BE2C (cell line): Measurements from ENCODE around the gene FBXL13.

Source experiments
- DNase-seq: peaks from one replicate; pipeline ENCODE4 v3.0.0-alpha.2; 2020
- H3K27me3 ChIP-seq: fragments of 250-450 bp; sonication (Bioruptor Pico); 2 replicates; pipeline ENCODE4 v1.5.1; 2020; ENCODE audit warnings: mild to moderate bottlenecking
- H3K36me3 ChIP-seq: fragments of 250-450 bp; sonication (Bioruptor Pico); 2 replicates; pipeline ENCODE4 v1.5.1; 2020; ENCODE audit warnings: mild to moderate bottlenecking
- H3K4me1 ChIP-seq: fragments of 250-450 bp; sonication (Bioruptor Pico); 2 replicates; pipeline ENCODE4 v1.5.1; 2020
- H3K4me3 ChIP-seq: 2 replicates; pipeline ENCODE4 v1.5.1; 2011; ENCODE audit warnings: low read depth, low read length
- H3K9me3 ChIP-seq: fragments of 250-450 bp; sonication (Bioruptor Pico); 2 replicates; pipeline ENCODE4 v1.5.1; 2020
- TF ChIP-seq, protein P1 (sequence below): IDR thresholded peaks from 2 replicates; pipeline ENCODE4 v1.5.1; 2012; ENCODE audit warnings: mild to moderate bottlenecking, low read depth, low read length

The FBXL13 gene

DNA sequence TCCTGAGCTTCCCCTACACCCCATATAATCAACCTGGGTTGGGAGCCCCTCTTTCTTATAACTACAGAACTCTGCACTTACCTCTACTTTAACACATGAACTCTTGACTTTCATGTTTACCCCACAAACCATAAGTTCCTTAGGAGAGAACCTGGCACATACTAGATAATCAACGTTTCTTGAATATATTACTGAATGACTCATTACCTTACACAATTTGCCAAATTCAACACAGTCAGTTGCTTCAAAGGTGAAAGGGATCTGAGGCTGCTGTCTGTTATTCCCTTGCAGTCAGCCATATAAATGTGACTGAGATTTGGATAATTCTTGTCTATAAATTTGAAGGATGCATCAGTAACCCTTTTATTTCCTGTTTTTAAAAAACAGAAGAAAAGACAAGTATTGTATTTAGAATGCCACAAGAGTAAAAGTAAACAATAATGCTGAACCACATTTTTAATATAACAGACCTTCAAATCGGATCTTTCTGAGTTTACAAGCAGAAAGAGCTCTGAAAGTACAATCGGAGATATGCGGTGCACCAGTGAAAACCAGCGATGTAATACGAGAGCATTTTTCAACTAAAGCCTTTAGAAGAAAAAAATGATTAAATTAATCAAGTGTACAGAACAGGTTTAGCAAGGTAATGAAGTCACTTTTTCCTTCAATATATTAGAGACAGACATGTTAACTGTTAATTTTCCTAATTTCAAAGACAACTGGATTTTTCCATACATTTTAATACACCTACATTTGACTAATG is 191.3 kb downstream of the FBXL13 start:
- no peaks in the 10 kb centered on the region for H3K4me1 ChIP-seq
- H3K4me3 ChIP-seq, result no peak overlapping the region
- no peaks in the 10 kb centered on the region for H3K36me3 ChIP-seq
- DNase-seq, result no peak
- no peaks in the 10 kb centered on the region for H3K9me3 ChIP-seq
- no peaks in the 10 kb centered on the region for H3K27me3 ChIP-seq
- TF ChIP-seq, protein P1, sequence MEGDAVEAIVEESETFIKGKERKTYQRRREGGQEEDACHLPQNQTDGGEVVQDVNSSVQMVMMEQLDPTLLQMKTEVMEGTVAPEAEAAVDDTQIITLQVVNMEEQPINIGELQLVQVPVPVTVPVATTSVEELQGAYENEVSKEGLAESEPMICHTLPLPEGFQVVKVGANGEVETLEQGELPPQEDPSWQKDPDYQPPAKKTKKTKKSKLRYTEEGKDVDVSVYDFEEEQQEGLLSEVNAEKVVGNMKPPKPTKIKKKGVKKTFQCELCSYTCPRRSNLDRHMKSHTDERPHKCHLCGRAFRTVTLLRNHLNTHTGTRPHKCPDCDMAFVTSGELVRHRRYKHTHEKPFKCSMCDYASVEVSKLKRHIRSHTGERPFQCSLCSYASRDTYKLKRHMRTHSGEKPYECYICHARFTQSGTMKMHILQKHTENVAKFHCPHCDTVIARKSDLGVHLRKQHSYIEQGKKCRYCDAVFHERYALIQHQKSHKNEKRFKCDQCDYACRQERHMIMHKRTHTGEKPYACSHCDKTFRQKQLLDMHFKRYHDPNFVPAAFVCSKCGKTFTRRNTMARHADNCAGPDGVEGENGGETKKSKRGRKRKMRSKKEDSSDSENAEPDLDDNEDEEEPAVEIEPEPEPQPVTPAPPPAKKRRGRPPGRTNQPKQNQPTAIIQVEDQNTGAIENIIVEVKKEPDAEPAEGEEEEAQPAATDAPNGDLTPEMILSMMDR, result no peak

DNA sequence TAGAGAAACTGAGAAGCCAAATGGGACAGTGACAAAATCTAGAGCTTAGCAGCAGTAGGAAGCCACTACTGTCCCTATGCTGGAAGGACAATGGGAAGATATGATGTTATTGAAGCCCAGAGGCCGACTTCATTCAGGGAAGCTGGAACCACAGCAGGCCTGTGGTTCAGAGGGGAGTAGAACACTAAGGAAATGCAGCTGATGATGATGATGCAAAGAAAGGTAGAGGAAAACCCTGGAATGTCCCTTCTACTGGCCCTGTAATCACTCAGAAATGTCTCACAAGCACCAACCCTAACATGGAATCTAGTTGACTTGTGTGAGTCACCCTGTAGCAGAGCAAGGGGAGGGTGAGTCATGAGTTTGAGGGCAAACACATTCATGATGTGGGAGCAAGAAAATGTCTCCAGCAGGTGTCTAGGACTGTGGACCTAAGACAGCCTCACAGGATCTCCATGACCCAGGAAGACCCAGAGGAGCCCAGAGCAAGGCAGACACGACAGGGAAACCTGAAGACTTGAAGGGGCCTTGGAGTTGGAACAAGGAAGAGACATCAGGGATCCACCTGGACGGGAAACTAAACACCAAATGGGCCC is 198.8 kb downstream of the FBXL13 start:
- TF ChIP-seq, protein P1, result no peak
- H3K4me1 ChIP-seq, result no peaks in the 10 kb centered on the region
- no peaks in the 10 kb centered on the region for H3K27me3 ChIP-seq
- no peak overlapping the region for H3K4me3 ChIP-seq
- no peak for DNase-seq
- H3K36me3 ChIP-seq, result no peaks in the 10 kb centered on the region
- no peaks in the 10 kb centered on the region for H3K9me3 ChIP-seq

DNA sequence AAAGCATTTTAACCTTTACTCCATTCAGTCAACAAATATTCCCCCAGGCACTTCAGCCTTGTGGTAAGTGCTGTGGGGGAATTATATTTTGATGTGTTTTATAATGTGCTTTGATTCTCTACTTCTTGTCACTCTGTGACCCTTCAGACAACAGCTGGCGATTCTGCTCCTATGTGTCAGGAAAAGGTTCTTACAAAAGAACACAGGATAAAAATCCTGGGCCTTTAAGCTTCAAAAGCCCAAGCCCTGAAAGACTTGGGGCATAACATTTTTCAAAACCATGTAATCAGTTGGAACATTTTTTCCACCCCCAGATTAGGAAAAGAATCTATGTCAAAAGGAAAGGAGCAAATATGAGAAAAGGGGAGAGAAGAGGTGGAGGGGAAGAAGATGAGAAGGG is 199.6 kb downstream of the FBXL13 start:
- H3K27me3 ChIP-seq, result no peaks in the 10 kb centered on the region

DNA sequence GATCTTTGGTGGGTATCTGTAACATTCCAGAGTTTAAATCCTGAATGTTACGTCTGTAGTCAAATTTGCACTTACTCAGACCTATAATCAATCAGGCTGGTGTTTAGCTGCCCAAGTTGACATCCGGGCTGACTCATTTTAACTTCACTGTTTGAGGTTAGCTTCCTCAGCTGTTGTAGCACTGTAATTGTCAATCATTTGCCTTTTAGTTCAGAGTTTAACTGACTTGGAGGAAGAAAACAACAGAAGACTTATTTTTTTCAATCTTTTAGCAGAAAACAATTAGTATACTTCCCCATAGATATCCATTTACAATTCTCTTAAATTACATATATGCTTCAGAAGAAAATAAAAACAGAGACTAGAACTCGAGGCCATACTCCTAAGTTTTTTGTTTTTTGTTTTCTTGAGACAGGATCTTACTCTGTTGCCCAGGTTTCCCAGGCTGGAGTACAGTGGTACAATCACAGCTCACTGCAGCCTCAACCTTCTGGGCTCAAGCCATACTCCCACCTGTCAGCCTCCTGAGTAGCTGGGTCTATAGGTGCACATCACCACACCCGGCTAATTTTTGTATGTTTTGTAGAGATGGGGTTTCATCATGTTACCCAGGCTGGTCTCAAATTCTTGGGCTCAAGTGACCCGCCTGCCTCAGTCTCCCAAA is 200.3 kb downstream of the FBXL13 start:
- Histone ChIP-seq H3K36me3 (no peaks in the 10 kb centered on the region), H3K4me3 (no peak overlapping the region), H3K4me1 (no peaks in the 10 kb centered on the region), H3K9me3 (no peaks in the 10 kb centered on the region), H3K27me3 (no peaks in the 10 kb centered on the region)
- no peak for DNase-seq
- TF ChIP-seq, protein P1, result no peak

More for the DNA sequence above, 199.6 kb downstream of the FBXL13 start:
- TF ChIP-seq, protein P1, result no peak
- Histone ChIP-seq H3K36me3 (no peaks in the 10 kb centered on the region), H3K9me3 (no peaks in the 10 kb centered on the region), H3K4me3 (no peak overlapping the region), H3K4me1 (no peaks in the 10 kb centered on the region)
- no peak for DNase-seq

DNA sequence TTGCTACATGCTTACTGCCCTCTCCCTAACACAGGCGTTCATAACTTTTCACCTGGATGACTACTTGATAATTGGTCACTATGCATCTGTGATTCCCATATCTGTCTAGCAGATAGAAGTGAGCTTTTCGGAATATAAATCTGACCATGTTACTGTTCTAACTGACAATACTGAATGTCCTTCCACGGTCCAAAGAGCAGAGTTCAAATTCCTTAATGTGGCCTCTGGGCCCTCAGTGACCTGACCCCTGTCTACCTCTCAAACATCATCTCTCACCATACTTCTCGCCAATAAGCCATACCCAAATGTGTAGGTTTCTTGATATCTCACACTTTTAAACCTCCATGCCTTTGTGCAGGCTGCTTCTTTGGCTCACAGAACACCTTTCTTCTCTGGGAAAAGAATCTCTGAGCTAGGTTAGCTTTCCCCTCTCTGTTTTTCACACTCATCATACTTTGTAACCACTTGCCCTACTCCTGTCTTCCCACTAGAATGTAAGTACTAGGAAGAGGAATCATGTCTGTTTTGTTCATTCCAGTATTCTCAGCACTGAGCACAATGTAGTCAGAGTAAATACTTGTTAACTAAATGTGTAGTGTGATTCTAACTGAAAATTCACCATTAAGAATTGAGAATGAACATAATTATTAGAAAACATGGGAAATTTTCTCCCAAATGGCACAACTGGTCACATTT is 201.0 kb downstream of the FBXL13 start:
- no peak overlapping the region for H3K4me3 ChIP-seq
- no peaks in the 10 kb centered on the region for H3K36me3 ChIP-seq
- no peaks in the 10 kb centered on the region for H3K9me3 ChIP-seq
- H3K27me3 ChIP-seq, result no peaks in the 10 kb centered on the region
- H3K4me1 ChIP-seq, result no peaks in the 10 kb centered on the region
- DNase-seq, result no peak
- TF ChIP-seq, protein P1, result no peak
